Activated T-helper 2 cell treated with anti-CD3 and anti-CD28 coated beads, Interferon-gamma antibody, Interleukin-2, Interleukin-4, amounts not matched to agents 10 μg/mL and 5 μg/mL and 100 μg/mL, durations not matched to agents 14 hours and 24 hours and 36 hours (primary cell): ENCODE results near the gene DNAAF8. TPM values are rescaled to one million over a fixed set of nuclear protein-coding genes. Genes with fewer than 3 reads are reported as not detected.

Experiments
- DNase-seq: peaks from one replicate; pipeline ENCODE4 v3.0.0; 2021; ENCODE audit warnings: low spot score
- H3K27ac Mint-ChIP-seq: one replicate; pipeline ENCODE4 v1.8.0; 2021; ENCODE audit warnings: mixed read lengths
- H3K27me3 Mint-ChIP-seq: one replicate; pipeline ENCODE4 v1.8.0; 2021; ENCODE audit warnings: low read depth, mixed read lengths
- H3K36me3 Mint-ChIP-seq: one replicate; pipeline ENCODE4 v1.8.0; 2021; ENCODE audit warnings: low read depth, mixed read lengths
- H3K4me1 Mint-ChIP-seq: one replicate; pipeline ENCODE4 v1.8.0; 2021; ENCODE audit warnings: low read depth, mixed read lengths
- H3K4me3 Mint-ChIP-seq: one replicate; pipeline ENCODE4 v1.8.0; 2021; ENCODE audit warnings: low read depth, mild to moderate bottlenecking, moderate library complexity, mixed read lengths
- H3K9me3 Mint-ChIP-seq: one replicate; pipeline ENCODE4 v1.8.0; 2021; ENCODE audit warnings: mixed read lengths
- intact Hi-C: fragments of 100-400 bp; cut with micrococcal nuclease; formaldehyde crosslinking; loops from one replicate; pipeline ENCODE4 v1.15.1; 2023
- total RNA-seq: library from RNA; stranded (reverse); gene quantifications from 2 replicates; pipeline ENCODE4 v1.2.3, GENCODE V29; 2022

DNAAF8 gene
- total RNA-seq, 1 donor from 2014 or later = 0.11 TPM

DNA sequence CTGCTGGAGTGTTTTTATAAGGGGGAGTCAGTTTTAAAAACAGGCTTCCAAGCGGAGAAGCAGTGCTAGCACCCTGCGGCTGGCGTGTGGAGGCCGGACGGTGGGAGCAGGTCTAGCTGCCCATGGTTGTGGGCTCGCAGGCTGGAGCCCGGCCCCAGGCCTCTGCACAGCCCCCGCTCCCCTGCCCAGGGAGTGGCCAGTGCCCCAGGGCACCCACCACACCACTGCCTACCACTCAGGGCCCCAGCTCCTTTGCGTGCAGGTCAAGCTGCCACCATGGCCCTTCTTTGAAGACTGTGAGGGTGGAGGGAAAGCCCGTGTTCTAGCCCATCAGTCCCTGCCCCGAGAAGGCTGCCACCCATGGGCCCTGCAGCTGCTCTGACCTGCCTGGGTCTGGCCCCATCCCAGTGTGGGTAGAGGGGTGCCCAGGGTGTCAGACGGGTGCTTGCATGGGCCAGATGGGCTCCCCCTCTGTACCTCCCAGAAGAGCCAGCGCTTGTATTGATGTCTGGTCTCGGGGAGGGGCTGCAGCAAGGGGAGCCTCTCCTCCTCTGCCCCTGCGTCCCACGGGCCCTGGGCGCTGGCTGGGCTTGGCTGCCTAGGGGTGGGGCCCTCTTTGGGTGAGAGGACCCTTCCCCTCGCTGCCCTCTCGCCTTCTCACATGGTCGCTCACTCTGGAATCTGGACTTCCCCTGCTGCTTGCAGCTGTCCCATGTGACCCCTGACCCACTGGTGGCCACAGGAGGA lies 42.5 kb upstream of the DNAAF8 start:
- no peaks in the 10 kb centered on the region for H3K27me3 Mint-ChIP-seq
- DNase-seq = no peak
- H3K4me3 Mint-ChIP-seq = no peak overlapping the region
- H3K36me3 Mint-ChIP-seq = peaks cover 23% of the 10 kb centered on the region
- H3K4me1 Mint-ChIP-seq = peaks cover 10% of the 10 kb centered on the region
- no peaks in the 10 kb centered on the region for H3K9me3 Mint-ChIP-seq
- no peak overlapping the region for H3K27ac Mint-ChIP-seq
- intact Hi-C loops = no loop called here

DNA sequence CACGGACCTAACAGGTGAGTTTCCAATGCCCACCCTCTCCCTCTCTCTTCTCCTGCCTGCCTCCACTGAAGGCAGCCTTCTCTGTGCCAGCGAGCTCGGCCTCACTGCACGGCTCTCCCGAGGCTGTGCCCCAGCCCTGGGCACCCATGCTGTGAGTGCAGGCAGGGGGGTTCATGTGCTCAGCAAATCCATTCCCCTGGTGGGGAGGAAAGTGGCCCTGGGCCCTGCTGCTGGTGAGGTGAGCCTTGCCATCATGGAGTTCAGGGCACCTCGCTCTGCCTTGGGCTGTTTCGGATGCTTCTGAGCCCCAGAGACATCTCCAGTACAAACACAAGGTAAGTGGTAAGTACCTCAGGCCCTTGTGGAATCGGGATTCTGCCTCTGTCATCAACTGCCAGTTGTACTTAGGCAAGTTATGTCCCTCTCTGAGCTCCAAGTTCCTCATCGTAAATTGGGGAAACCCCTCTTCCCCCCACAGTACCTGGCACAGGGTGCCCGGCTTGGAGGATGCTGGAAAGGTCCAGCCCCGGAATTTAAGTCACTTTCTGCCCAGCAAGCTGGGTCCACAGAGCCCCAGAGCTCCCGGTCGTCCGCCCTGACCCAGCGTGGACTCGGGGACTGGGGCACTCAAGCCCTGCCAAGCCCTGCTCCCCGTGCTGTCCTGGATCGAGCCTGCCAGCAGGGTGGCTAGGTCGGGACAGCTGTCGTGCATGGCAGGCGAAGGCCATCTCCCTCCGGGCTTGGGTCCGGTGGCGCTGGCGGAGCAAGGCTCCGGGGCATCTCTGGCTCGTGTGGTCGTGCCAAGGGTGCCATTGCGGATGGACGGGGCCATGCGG lies 41.7 kb upstream of the DNAAF8 start:
- Mint-ChIP-seq H3K27ac (peak overlapping the region; percentile 67), H3K4me3 (peak overlapping the region; percentile 84), H3K9me3 (no peaks in the 10 kb centered on the region), H3K27me3 (no peaks in the 10 kb centered on the region), H3K4me1 (peaks cover 10% of the 10 kb centered on the region), H3K36me3 (peaks cover 20% of the 10 kb centered on the region)
- intact Hi-C loops = loop anchor here (1.0 kb wide), 1 partner anchor 155 kb away; the partner anchor contains the start of genes GLYR1 and UBN1
- DNase-seq = no peak

DNA sequence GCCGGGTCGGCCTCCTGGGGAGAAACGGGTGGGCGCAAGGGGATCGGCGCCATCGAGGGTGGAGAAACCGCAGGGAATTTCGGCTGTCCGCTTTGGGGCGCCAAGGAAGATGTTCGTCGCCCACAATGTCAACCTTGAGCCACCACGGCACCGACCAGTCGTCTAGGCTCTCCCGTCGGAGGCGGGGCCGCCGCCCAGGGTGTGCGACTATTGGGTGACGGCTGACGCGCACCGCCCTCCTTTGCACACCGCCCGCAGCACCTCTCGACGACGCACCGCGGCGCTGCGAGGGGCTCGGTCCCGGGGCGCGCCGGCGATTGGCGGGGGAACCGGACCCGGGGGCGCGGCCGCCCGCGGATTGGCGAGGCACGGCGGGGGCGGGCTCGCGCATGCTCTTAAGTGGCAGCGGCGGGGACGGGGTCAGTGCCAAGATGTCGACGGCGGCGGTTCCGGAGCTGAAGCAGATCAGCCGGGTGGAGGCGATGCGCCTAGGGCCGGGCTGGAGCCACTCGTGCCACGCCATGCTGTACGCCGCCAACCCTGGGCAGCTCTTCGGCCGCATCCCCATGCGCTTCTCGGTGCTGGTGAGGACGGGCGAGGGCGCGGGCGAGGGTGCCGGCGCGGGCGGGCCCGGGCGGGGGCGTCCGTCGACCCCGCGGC lies 40.9 kb upstream of the DNAAF8 start, which contains the start of gene NUDT16L1:
TSS of gene NUDT16L1 (plus strand) at position 267 of the 660 bp plus-strand sequence. CDS start at position 432, 165 bp downstream.
- Mint-ChIP-seq H3K4me3 (peak within 1 kb of the TSS; percentile 84), H3K27me3 (no peaks in the 10 kb centered on the region), H3K9me3 (no peaks in the 10 kb centered on the region), H3K4me1 (peaks cover 10% of the 10 kb centered on the region), H3K27ac (peak within 1 kb of the TSS; percentile 79), H3K36me3 (peaks cover 19% of the 10 kb centered on the region)
- intact Hi-C loops = loop anchor here (1.0 kb wide), 1 partner anchor 154 kb away; the partner anchor contains the start of genes GLYR1 and UBN1
- peak; percentile 97 for DNase-seq

DNA sequence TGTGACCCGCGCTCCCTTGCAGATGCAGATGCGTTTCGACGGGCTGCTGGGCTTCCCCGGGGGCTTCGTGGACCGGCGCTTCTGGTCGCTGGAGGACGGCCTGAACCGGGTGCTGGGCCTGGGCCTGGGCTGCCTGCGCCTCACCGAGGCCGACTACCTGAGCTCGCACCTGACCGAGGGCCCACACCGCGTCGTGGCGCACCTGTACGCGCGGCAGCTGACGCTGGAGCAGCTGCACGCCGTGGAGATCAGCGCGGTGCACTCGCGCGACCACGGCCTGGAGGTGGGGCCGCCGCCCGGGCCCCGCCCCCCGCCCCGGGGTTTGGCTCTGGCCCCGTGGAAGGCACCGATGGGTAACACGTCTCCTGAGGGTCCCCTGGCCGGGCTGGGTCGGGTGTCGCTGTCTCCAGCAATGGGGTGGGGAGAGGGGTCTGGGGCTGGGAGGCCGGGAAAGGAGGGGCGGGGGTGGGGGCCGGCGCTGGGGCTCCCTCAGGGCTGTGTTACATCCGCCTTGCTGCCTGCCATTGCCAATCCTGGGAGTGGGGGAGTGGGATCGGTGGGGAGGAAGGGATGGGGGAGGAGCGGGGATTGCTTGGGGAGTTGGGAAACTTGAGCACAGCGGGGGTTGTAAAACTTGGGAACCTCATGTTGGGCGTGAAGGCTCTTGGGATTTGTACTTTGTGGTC lies 40.2 kb upstream of the DNAAF8 start:
- H3K9me3 Mint-ChIP-seq = no peaks in the 10 kb centered on the region
- DNase-seq = no peak
- no peaks in the 10 kb centered on the region for H3K27me3 Mint-ChIP-seq
- intact Hi-C loops = loop anchor here (1.0 kb wide), 1 partner anchor 153 kb away; the partner anchor contains the start of genes GLYR1 and UBN1
- H3K4me1 Mint-ChIP-seq = peaks cover 10% of the 10 kb centered on the region
- peaks cover 19% of the 10 kb centered on the region for H3K36me3 Mint-ChIP-seq
- peak overlapping the region; percentile 49 for H3K27ac Mint-ChIP-seq
- H3K4me3 Mint-ChIP-seq = peak overlapping the region; percentile 79

DNA sequence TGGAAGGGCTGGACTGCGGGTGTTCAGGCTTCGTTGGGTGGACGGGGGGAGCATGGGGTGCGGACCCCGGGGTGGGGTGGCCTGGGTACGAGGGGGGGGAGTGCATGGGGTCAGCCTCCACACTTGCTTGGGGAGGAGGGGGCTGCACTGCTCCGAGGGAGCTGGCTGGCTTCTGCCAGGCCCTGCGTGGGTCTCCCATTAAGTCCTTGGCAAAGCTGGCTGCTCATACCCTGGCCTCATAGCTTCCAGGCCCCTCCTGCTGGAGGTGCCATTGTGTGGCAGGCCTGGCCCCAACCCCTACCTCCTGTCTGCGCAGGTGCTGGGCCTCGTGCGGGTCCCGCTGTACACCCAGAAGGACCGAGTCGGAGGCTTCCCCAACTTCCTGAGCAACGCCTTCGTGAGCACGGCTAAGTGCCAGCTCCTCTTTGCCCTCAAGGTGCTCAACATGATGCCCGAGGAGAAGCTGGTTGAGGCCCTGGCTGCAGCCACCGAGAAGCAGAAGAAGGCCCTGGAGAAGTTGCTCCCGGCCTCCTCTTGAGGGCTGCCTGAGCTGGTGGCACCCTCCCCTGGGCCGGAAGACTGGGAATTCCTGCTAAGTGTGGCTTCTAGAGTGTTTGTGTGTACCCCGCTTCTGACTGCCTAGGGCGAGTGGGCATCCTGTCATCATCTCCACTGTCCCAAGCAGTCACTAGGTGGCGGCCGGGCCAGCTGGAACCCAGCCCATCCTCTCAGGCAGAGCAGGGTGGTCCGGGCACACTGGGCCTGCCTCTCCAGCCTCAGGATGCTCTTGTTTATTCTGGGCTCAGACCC lies 39.5 kb upstream of the DNAAF8 start:
- Mint-ChIP-seq H3K9me3 (no peaks in the 10 kb centered on the region), H3K27me3 (no peaks in the 10 kb centered on the region), H3K36me3 (peaks cover 26% of the 10 kb centered on the region), H3K4me1 (peaks cover 10% of the 10 kb centered on the region), H3K27ac (peak overlapping the region; percentile 49), H3K4me3 (peak overlapping the region; percentile 79)
- DNase-seq = no peak
- intact Hi-C loops = no loop called here

DNA sequence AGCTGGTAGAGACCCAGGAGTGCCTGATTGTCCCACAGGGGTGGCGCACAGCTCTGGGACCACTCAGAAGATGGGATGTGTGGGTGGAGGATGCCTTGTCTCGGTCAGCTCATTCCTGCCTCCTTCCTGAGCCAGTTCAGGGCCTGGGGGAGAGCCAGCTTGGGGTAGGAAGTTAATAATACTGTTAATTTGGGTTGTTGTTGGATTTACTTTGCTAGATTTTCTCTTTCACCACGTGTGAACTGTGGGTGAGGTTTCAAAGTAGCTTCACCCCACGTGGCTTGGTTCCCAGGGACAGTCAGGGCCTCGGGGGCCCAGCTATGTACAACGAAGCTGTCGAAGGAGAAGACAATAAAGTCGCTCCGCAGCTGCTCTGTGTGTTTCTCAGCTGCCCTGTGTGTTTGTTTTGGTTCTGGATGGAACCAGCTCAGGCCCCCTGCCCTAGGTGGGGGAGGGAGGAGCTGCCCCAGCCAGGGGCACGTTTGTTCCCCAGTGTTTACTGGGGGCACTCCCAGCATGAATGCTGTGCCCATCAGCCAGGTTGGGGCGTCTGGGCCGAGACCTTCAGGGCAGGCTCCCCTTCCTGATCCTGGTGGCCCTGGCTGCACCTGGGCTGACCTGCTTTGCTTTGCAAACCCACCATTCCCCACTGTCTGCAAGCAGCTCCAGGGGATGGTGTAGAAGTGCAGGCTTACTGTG lies 38.7 kb upstream of the DNAAF8 start:
- DNase-seq = no peak
- Mint-ChIP-seq H3K27me3 (no peaks in the 10 kb centered on the region), H3K27ac (no peak overlapping the region), H3K4me1 (peaks cover 10% of the 10 kb centered on the region), H3K4me3 (peak overlapping the region; percentile 79), H3K9me3 (no peaks in the 10 kb centered on the region), H3K36me3 (peaks cover 25% of the 10 kb centered on the region)
- intact Hi-C loops = no loop called here

DNA sequence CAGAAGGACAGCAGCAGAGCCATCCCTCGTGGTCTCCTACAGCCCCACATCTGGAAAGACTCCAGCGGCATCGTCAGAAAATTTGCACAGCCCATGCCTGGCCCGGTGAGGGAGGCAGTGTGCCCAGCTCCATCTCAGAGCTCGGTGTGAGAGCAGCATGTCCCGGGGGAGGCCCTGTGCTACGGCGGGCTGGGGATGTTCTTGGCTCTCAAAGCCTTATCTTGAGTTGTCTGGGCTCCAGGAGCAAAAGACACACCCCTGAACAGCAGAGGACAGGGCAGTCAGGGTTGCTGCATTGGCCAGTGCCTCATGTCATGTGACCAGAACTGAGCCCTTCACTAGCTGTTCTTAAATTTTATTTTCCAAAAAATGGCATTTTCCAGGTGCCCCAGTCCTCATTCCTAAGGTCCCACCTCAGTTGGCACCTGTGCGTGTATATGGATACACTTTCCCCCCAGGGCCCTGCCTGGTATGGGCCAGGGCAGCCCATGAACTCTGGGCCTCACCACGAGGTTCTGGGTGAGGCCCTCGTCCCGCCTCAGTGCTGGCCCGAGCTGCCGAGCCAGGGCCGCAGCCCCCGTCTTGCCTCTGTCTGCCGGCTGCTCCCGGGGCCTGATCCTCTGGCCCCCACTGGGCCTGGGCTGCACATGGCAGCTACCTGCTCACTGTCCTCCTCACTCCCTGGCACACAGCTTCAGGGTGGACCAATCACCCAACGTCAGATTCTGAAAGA lies 38.0 kb upstream of the DNAAF8 start:
- no peak overlapping the region for H3K4me3 Mint-ChIP-seq
- no peaks in the 10 kb centered on the region for H3K27me3 Mint-ChIP-seq
- no peak overlapping the region for H3K27ac Mint-ChIP-seq
- intact Hi-C loops = no loop called here
- peaks cover 10% of the 10 kb centered on the region for H3K4me1 Mint-ChIP-seq
- no peaks in the 10 kb centered on the region for H3K9me3 Mint-ChIP-seq
- no peak for DNase-seq
- peaks cover 25% of the 10 kb centered on the region for H3K36me3 Mint-ChIP-seq

DNA sequence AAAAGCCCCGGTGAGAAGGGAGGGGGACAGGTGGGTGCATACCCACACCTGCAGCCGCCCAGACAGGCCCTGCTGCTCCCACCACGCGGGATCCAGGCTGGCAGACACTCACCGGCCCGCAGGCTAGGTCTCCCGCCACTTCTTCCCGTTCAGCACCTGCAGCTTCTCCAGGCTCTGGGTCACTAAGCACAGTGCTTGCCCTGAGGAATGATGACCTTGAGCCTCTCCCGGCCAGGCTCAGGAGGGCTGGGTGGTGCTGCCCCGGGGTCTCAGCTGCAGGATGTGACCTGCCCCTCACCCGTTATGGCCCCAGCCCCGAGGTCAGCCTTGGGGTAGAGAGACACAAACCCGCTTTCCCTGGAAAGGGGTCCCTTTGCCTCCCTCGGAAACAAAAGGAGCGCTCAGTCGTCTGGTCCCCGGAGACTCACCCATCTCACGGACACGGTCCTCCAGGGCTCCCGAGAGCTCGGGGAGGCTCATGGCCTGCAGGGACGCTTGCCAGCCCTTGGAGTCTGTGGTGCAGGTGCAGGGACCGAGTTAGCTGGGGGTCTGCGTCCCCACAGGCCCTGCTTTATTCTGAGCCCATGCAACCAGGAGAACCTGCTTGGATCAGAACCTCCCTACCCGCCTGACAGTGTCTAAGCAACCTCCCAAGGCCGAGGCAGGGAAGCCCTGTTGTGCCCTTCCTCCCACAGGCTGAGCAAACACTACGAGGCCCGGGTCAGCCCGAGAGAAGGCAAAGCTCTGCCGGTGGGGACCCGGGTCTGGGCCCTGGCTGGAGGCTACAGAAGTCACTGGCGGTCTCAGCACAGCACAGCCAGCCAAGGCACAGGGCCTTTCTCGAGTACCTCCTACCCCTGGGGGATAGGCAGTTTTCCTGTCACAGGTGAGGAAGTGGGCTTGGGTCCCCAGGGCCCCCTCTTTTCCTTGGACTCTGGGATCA lies 37.2 kb upstream of the DNAAF8 start:
- H3K27me3 Mint-ChIP-seq = no peaks in the 10 kb centered on the region
- intact Hi-C loops = no loop called here
- H3K36me3 Mint-ChIP-seq = peaks cover 25% of the 10 kb centered on the region
- H3K4me3 Mint-ChIP-seq = no peak overlapping the region
- peaks cover 10% of the 10 kb centered on the region for H3K4me1 Mint-ChIP-seq
- H3K27ac Mint-ChIP-seq = no peak overlapping the region
- no peak for DNase-seq
- H3K9me3 Mint-ChIP-seq = no peaks in the 10 kb centered on the region

DNA sequence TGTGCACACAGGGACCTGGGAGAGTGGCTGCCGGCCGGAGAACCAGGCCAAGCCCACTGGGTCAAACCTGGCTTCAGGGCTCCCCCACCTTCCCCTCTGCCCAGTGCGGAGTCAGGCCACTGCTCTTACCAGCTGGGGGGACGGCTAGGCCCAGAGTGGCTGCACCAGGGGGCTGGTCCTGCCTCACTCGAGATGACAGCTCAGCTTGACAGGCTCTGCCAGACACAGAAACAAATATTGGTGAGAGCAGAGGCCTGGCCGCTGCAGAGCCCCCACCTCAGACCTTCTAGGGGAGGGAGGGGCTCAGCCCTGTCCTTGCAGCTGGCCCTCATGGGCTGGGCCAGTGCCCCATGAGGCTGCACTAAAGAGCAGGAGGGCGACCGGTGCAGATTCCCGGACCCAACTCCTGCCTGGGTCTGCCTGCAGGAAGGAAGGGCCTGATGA lies 36.5 kb upstream of the DNAAF8 start:
- peaks cover 25% of the 10 kb centered on the region for H3K36me3 Mint-ChIP-seq
- H3K4me1 Mint-ChIP-seq = peaks cover 5% of the 10 kb centered on the region
- H3K9me3 Mint-ChIP-seq = no peaks in the 10 kb centered on the region
- H3K4me3 Mint-ChIP-seq = no peak overlapping the region
- intact Hi-C loops = no loop called here
- H3K27ac Mint-ChIP-seq = no peak overlapping the region
- DNase-seq = no peak
- no peaks in the 10 kb centered on the region for H3K27me3 Mint-ChIP-seq
